ENCODE measurements around the gene THPO.
"Not testable (repeated sequence)": the region's sequence is repeated elsewhere in the genome, so short reads cannot be mapped to it uniquely, and the experiment has no call there.

The THPO gene

DNA sequence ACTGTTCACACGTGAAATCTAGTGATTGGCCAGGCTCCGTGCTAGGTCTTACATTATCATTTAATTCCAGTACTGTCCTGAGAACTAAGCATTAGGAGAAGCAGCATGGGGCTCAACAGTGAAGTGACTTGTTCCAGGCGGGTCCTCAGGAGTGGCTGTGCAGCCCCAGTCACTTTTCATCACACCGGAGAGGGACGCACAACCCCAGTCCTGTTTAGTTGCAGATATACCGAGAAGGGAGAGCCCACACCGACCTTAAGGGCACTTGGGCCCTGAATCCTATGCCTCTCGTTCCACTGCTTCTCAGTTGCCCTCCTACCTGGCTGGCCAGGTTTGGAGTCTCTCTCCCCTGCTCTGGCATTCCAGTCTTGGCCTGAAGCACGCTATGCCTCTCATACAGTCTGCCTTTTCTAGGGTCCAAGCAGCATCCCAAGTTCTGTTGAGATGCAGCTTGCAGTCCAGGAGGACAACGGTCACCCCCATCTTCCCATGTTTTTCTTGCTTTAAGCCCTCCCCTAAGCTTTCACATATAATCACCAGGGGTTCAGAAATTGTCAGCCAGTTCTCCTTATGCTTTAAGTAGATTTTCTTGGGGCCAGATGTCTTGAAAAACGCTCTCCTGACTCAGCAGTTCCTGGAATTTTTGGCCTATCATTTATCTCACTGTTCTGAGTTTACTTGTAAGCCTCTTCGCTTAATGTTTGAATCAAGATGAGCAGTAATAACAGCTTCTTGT lies 30.5 kb downstream of the THPO start:
- DNase-seq, result no peak

- no peak for DNase-seq
These were observed 31.4 kb downstream of the THPO start for GRCh38 chr3:184346480-184347190.

DNA sequence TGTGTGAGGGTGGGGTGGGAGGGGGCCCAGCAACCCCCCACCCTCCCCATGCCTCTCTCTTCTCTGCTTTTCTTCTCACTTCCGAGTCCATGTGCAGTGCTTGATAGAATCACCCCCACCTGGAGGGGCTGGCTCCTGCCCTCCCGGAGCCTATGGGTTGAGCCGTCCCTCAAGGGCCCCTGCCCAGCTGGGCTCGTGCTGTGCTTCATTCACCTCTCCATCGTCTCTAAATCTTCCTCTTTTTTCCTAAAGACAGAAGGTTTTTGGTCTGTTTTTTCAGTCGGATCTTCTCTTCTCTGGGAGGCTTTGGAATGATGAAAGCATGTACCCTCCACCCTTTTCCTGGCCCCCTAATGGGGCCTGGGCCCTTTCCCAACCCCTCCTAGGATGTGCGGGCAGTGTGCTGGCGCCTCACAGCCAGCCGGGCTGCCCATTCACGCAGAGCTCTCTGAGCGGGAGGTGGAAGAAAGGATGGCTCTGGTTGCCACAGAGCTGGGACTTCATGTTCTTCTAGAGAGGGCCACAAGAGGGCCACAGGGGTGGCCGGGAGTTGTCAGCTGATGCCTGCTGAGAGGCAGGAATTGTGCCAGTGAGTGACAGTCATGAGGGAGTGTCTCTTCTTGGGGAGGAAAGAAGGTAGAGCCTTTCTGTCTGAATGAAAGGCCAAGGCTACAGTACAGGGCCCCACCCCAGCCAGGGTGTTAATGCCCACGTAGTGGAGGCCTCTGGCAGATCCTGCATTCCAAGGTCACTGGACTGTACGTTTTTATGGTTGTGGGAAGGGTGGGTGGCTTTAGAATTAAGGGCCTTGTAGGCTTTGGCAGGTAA lies 32.5 kb downstream of the THPO start:
- peak; percentile 76 for DNase-seq

GRCh38 chr3:184344579-184345316 lies 33.3 kb downstream of the THPO start:
- DNase-seq, result no peak

GRCh38 chr3:184343200-184343876 lies 34.7 kb downstream of the THPO start:
- no peak for DNase-seq

DNA sequence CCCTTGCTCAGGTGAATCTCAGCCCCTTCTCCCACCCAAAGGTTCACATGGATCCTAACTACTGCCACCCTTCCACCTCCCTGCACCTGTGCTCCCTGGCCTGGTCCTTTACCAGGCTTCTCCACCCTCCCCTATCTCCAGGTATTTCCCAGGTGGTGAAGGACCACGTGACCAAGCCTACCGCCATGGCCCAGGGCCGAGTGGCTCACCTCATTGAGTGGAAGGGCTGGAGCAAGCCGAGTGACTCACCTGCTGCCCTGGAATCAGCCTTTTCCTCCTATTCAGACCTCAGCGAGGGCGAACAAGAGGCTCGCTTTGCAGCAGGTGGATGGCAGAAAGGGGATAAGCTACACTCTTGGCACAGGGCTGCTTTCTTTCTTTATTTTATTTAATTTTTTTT lies 36.1 kb downstream of the THPO start:
- DNase-seq, result peak; percentile 96

GRCh38 chr3:184339451-184340135 lies 38.4 kb downstream of the THPO start:
- not testable (repeated sequence) for DNase-seq

DNA sequence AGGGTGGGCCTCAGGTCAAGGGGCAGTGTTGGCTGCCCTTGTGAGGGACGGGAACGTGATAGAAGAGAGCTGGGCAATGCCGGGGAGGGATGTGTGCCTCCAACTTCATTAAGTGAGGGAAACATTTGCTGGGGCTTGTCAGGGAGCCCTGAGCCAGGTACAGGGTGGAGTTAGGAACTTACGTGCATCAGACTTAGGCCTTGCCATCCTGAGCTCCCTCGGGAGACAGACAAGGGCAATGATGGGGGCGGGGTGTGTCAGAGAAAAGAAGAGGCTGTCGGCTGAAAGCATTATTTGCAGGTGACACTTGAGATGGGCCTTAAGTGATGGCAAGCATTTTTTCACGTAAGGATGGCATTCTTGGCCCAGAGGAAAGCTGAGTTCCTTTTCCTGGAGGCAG lies 39.0 kb downstream of the THPO start:
- peak; percentile 36 for DNase-seq

DNA sequence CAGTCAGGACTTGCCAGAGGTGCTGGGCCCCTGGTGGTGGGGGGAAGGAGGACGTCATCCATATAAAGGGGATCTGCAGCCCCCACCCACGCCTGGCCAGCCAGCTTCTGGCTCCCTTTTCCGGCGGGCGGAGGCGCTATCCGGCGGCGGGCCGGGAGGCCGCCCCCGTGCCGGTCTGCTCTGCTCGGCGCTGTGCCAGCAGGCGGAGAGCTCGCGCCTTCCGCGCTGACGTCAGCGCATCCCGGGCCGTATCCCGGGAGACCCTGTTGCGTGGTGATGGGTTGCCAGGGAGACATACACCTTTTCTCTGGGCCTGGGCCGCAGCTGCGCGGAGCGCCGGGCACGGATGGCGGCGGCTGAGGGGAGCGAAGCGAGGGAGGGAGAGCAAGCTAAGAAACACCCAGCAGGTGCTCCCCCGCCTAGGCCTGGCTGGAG lies 39.5 kb downstream of the THPO start:
- peak; percentile 88 for DNase-seq

DNA sequence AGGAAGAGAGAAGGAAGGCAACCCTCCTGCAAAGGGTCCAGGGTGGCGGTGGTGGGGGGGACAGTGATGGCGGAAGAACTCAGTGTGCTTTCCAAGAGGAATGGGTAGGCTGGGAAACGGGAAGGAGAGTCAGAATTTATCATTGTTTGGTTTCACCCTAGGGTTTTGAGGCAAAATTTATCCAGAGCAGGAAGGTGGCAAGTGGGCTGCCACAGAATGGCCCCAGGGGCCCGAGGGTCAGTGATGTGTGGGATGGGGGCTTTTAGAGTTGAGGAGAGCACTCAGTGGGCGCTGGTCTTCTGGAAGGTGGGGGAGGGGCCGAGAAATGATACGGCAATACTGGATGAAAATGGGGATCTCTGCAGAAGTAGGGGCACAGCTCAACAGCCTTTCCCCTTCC lies 40.0 kb downstream of the THPO start:
- no peak for DNase-seq

DNA sequence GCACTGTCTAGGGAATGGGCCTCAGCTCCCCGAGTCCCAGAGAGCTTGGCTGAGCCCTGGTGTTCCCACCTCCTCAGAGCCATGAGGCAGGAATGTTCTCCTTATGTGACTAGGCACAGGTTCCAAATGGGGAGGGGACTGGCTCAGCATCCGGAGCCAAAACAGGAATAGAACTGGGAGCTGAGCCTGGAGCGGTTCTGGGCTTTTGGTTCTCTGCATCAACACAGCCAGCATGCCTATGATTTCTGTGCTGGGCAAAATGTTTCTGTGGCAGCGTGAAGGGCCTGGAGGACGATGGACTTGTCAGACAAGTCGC lies 40.6 kb downstream of the THPO start, which contains the start of gene FAM131A:
Gene FAM131A (plus strand): TSS at position 202 of the 316 bp plus-strand sequence. CDS start 31 bp downstream, at position 233.
- DNase-seq, result no peak

GRCh38 chr3:184336547-184337398 lies 41.2 kb downstream of the THPO start:
- DNase-seq, result no peak

GRCh38 chr3:184335661-184336546 lies 42.1 kb downstream of the THPO start:
- peak; percentile 45 for DNase-seq

GRCh38 chr3:184335291-184335660 lies 42.7 kb downstream of the THPO start:
- DNase-seq, result no peak

GRCh38 chr3:184334470-184335158 lies 43.4 kb downstream of the THPO start:
- DNase-seq, result no peak

GRCh38 chr3:184333700-184334099 lies 44.3 kb downstream of the THPO start:
- DNase-seq, result no peak

DNA sequence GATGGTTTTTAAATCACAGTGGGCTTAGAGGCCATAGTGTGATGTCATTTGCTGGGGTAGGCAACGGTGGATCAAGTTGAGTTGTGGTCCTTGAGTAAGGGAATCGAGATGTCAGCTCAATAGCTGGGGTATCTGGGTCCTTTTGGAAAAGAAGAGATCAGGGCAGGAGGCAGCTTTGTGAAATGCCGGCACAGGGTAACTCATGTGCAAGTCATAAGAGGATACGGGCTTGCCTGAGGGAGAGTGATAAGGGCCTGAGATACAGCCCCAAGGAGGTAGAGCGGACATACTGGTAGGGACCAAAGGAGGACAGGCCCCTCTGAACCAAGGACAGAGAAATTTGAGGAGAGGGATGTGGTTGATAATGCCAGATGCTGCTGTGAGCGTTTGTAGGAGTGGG lies 44.8 kb downstream of the THPO start:
- no peak for DNase-seq

DNA sequence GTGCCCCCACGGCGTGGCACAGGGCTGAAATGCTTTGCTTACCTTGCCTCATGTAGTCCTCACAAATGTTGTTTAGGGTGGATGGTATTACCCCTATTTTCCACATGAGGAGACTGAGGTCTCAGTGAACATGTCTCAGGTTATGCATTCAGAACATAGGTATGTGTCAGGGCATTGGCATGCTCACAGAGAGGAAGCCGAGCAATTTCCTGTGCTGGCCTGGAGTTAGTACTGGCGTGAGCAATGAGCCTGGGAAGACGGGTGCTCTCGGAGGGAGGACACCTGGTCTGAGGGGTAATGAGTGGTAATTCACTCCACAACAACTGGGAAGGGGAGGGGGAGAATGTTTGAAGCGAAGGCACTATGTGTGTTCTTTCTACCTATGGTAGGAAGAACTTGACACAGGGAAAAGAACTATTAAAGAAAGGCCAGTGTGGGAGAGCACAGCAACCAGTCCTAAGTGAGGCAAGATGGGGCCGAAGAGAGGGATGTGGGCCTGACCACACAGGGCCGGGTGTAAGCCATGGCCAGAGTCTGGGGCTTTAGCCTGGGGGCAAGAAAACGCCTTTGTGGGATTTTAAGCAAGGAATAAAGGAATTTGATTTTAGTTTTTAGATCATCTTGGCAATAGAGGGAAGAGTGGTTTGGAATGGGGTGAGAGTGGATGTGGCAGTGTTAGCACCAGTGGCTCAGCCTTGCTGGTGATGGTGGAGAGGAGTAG lies 45.5 kb downstream of the THPO start:
- no peak for DNase-seq
